GM19193 (cell line): ENCODE results near the gene RAI14.

Source experiments
- POLR2A ChIP-seq: IDR thresholded peaks from 4 replicates; pipeline ENCODE4 v1.6.1; 2011; ENCODE audit not compliant: insufficient read depth, insufficient read length; ENCODE audit errors: extremely low read depth

The RAI14 gene

DNA sequence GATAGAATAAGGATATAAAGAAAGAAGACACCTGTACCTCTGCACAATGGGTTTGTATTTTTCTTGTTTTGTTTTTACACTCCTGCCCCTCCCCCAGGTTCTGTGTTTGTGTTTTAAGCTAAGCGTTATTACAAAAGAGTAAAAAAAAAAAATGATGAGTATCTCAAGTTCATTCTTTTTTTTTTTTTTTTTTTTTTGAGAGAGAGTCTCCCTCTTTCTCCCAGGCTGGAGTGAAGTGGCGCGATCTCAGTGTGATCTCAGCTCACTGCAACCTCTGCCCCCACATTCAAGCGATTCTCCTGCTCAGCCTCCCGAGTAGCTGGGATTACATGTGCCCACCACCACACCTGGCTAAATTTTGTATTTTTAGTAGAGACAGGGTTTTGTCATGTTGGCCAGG is 29.4 kb upstream of the RAI14 start:
- TF ChIP-seq POLR2A: no peak

GRCh38 chr5:34627794-34628193 is 28.3 kb upstream of the RAI14 start:
- no peak for TF ChIP-seq POLR2A

GRCh38 chr5:34628373-34628772 is 27.8 kb upstream of the RAI14 start:
- TF ChIP-seq POLR2A: no peak

- TF ChIP-seq POLR2A: no peak
These were observed 25.5 kb upstream of the RAI14 start for GRCh38 chr5:34630596-34630995.

DNA sequence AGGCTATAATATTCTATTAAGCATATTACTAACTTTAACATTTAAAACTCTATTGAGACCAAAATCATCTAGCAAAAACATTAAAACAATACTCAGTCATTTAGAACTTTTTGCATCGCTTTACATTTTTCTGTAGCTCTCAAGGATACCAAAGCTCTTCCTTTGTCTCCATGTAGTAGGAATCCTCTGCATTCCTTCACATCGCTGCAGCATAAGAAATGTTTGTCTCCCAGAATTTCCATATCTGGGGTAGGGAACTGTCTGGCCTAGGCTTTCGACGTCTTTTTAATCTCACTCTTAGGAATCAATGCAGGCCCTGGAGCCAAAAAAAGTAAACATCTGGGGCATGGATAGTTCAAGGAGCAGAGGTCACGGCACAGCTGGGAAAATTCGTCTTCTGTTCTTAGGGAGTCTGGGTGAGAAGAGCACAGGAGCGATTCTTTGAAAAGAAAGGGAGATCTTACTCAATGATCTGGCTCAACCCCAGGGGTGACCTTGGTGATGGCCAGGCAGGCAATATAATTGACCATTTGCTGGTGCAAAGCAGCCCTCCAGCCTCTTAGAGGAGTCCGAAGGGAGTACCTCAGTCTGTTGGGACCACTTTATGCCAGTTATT is 23.2 kb upstream of the RAI14 start:
- TF ChIP-seq POLR2A: no peak

DNA sequence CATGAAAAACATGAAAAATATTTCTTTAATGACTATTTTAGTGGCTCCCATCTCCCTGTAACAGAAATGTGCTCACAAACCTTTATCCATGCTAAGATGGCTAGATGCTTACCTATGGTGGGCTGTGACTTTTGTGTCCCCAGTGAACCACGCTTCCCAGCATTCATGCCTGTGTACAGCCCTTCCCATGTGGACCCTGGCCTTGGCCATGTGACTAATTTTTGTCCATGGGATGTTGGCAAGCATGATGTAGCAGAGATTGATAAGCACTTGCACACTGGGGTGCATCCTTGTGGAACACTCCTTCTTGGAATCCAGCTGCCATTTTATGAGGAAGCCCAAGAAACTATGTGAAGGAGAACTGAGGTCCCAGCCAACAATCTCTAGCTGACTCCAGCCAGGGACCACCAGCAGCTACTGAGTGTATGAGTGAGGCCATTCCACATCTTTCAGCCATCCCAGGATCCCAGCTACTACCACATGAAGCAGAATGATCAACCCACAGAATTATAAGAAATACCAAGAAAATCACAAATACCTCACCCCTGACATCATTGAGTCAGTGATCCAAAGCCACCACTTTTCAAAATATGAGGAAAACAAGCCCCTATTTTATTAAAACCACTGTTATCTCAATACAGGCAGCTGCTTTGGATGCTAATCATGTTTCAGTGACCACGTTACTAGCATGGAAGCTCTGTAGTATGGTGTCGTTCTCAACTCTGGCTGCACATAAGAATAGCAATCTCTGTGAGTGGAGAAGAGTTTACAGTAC is 16.1 kb upstream of the RAI14 start:
- no peak for TF ChIP-seq POLR2A

DNA sequence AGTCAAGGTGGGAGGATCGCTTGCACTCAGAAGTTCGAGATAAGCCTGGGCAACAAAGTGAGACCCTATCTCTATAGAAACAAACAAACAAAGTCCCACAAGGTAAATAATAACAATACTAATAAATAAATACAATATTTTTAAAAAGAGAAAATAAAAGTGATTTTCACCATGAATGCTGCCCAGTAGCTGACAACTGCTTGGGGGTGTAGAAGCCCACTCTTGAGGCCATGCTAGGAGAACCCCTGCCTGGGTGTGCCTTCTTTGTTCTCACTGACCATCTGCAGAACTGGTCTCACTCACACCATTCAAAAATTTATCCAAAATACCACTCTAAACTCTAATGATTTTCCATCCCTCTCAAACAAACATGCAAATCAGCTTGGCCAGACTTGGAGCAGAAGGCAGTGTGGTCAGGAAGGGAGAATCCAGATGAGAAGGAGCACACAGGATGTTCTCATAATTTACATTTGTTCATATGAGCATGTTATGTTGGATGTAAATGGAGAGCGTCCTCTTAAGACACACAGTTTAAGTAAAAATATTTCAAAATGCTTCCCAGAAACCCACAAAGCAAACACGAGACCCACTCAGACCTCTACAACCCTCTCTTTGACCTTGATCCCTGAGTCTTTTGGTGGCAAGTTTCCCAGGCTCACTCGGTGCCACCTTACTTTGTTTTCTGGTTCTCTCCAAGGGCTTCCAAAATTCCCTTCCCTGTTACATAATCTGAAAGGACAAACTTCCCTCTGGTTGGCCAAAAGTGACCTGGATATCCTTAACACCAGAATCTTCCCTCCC is 7.9 kb upstream of the RAI14 start:
- no peak for TF ChIP-seq POLR2A

GRCh38 chr5:34648840-34649158 is 7.3 kb upstream of the RAI14 start:
- no peak for TF ChIP-seq POLR2A

- TF ChIP-seq POLR2A: no peak
These were observed 4.3 kb upstream of the RAI14 start for GRCh38 chr5:34651791-34652190.

DNA sequence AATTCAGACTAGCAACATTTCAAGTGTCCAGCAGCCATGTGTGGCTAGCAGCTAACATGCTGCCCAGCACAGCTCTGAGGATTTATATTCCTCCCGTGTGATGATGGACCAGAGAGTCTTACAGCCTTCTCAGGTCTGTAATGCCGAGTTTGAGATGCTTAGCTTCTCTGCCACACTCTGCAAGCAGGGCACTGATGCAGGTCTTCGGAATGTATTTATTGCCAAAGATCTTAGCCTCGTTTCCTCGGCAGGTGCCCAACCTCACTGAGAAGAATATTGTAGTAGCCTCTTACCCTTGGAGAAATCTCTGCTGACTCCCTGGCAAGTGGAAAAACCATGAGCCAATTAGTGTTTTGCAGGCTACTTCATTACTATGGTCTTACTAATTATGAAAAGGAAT is 3.7 kb upstream of the RAI14 start:
- TF ChIP-seq POLR2A: no peak

GRCh38 chr5:34652914-34653313 is 3.2 kb upstream of the RAI14 start:
- TF ChIP-seq POLR2A: no peak

DNA sequence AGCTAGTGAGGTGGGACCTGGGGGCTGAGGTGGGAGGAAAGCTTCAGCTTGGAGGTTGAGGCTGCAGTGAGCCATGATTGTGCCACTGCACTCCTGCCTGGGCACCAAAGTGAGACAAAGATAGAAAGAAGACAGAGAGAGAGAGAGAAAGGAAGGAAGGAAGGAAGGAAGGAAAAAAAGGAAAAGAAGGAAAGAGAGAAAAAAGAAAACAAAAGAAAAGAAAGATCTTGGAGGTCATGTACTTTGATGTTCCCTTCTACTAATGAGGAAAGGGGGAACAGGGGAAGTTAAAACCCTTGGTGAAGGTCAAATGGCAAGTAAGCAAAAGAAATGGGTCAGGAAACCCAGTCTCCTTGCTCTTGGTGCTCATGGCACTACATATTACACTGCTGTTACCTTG is 2.4 kb upstream of the RAI14 start:
- no peak for TF ChIP-seq POLR2A

DNA sequence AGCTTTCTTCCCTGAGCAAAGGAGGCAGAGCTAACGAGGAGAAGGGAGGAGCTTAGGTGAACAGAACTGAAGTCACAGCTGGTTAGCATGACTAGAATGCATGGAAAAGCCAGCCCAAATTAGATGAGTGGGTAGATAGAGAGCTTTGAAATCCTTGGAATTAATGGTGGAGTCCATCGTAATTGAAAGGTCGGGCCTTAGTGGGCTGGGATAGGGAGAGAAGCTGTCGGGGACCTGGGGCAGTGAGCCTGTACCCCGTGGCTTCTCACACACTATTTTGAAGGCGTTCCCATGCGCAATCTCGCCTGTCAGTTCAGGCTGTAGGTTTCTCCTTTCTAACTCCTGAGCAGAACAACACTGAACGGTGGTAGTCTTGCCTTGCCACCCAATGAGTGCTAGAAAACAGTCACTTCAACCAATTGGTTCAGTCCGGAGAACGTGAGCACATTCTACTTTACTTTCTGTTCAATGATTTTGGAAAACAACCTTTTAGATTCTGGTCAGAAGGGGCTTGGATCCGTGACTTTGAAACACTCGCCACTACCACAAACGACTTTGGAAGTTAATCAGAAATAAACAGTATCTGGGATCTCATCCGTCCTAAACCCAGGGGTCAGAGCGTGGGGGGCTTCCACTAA is 655 bp upstream of the RAI14 start:
- no peak for TF ChIP-seq POLR2A

DNA sequence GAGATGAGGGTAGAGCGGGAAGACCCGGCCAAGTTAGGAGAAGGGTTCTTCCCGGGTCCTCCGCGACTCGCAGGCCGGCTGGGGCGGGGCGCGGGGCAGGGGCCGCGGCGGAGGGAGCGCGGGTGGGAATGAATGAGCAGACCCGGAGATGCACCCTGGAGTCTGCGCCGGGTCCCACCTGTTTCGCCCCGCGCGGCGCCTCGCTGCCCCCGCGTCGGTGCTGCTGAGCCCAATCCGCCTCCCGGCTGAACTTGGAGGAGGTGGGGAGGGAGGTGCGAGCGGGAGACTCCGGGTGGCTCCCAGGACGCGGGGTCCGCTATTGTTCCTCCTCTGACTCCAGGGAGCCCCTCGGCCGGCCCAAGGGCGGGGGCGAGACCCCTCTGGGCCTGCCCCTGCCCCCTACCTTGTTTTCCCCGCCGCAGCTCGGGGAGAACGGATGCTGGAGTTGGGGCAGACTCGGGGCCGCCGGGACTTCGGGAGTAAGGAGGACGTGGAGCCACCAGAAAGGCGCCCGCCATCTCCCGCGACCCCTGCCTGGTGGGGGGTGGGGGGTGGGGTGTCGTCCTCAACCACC is 659 bp downstream of the RAI14 start:
- no peak for TF ChIP-seq POLR2A
